Astrocyte of the spinal cord (primary cell): ENCODE results near the gene GAL3ST3.
"Not testable (repeated sequence)": the region's sequence is repeated elsewhere in the genome, so short reads cannot be mapped to it uniquely, and the experiment has no call there.

Source experiments
- DNase-seq: peaks from one replicate; pipeline ENCODE4 v3.0.0; 2011; ENCODE audit warnings: low read depth, low spot score
- H3K4me3 ChIP-seq: 2 replicates; pipeline ENCODE4 v1.5.1; 2011; ENCODE audit warnings: low read depth, mild to moderate bottlenecking, low read length, moderate library complexity
- CTCF ChIP-seq: IDR thresholded peaks from 2 replicates; pipeline ENCODE4 v1.5.1; 2012; ENCODE audit warnings: low read depth, mild to moderate bottlenecking, low read length, inconsistent platforms
- in situ Hi-C: cut with HindIII; loops from 2 replicates; pipeline ENCODE4 v1.10.0; 2017; ENCODE audit warnings: low sequenced_read_pairs

GAL3ST3 gene

GRCh38 chr11:66048547-66049323 is at the start of gene GAL3ST3:
TSS of gene GAL3ST3 (minus strand) at chr11:66049161. CDS start at chr11:66045415, 3,746 bp downstream.
- H3K4me3 ChIP-seq: peak within 1 kb of the TSS; percentile 29
- DNase-seq: no peak
- in situ Hi-C loops: no loop called here
- no peak for TF ChIP-seq CTCF

GRCh38 chr11:66092125-66092524 is 43.2 kb upstream of the GAL3ST3 start:
- in situ Hi-C loops, H3K4me3 ChIP-seq: not testable (repeated sequence)

GRCh38 chr11:66090288-66090687 is 41.3 kb upstream of the GAL3ST3 start:
- no peak for DNase-seq
- in situ Hi-C loops: no loop called here
- no peak overlapping the region for H3K4me3 ChIP-seq
- no peak for TF ChIP-seq CTCF

More at GRCh38 chr11:66092125-66092524, 43.2 kb upstream of the GAL3ST3 start:
- not testable (repeated sequence) for DNase-seq

GRCh38 chr11:66089067-66089466 is 40.1 kb upstream of the GAL3ST3 start:
- DNase-seq: no peak
- no peak for TF ChIP-seq CTCF
- in situ Hi-C loops: no loop called here

GRCh38 chr11:66087148-66087908 is 38.4 kb upstream of the GAL3ST3 start:
- H3K4me3 ChIP-seq: no peak overlapping the region
- in situ Hi-C loops: no loop called here
- TF ChIP-seq CTCF: no peak
- DNase-seq: no peak

More at GRCh38 chr11:66089067-66089466, 40.1 kb upstream of the GAL3ST3 start:
- no peak overlapping the region for H3K4me3 ChIP-seq

- in situ Hi-C loops: no loop called here
- H3K4me3 ChIP-seq: no peak overlapping the region
- no peak for DNase-seq
- no peak for TF ChIP-seq CTCF
Measured at GRCh38 chr11:66084821-66085475, 36.0 kb upstream of the GAL3ST3 start.
